SK-N-SH (cell line): ENCODE measurements around the gene CLPTM1L.

ENCODE experiments used
- POLR2AphosphoS5 ChIP-seq: IDR thresholded peaks from 2 replicates; pipeline ENCODE4 v1.6.1; 2012; ENCODE audit warnings: low read depth, low read length
- TAF1 ChIP-seq: IDR thresholded peaks from 2 replicates; pipeline ENCODE4 v1.6.1; 2012; ENCODE audit warnings: low read depth, mild to moderate bottlenecking, low read length, moderate library complexity, borderline replicate concordance
- USF1 ChIP-seq: IDR thresholded peaks from 2 replicates; pipeline ENCODE4 v1.4.0; 2012; ENCODE audit warnings: low read depth, borderline replicate concordance
- TF ChIP-seq, protein P1 (sequence below): fragments of 200-600 bp; sonication (generic); IDR thresholded peaks from 2 replicates; pipeline ENCODE4 v1.6.1; 2017; ENCODE audit warnings: antibody characterized with exemption, mild to moderate bottlenecking, moderate library complexity

DNA sequence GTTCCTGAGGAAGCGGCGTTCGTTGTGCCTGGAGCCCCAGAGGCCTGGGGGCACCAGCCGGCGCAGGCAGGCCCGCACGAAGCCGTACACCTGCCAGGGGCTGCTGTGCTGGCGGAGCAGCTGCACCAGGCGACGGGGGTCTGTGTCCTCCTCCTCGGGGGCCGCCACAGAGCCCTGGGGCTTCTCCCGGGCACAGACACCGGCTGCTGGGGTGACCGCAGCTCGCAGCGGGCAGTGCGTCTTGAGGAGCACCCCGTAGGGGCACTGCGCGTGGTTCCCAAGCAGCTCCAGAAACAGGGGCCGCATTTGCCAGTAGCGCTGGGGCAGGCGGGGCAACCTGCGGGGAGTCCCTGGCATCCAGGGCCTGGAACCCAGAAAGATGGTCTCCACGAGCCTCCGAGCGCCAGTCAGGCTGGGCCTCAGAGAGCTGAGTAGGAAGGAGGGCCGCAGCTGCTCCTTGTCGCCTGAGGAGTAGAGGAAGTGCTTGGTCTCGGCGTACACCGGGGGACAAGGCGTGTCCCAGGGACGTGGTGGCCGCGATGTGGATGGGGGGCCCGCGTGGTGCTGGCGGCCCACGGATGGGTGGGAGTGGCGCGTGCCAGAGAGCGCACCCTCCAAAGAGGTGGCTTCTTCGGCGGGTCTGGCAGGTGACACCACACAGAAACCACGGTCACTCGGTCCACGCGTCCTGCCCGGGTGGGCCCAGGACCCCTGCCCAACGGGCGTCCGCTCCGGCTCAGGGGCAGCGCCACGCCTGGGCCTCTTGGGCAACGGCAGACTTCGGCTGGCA is 51.3 kb downstream of the CLPTM1L start:
- TF ChIP-seq TAF1 = no peak
- TF ChIP-seq POLR2AphosphoS5 = no peak
- TF ChIP-seq, protein P1, sequence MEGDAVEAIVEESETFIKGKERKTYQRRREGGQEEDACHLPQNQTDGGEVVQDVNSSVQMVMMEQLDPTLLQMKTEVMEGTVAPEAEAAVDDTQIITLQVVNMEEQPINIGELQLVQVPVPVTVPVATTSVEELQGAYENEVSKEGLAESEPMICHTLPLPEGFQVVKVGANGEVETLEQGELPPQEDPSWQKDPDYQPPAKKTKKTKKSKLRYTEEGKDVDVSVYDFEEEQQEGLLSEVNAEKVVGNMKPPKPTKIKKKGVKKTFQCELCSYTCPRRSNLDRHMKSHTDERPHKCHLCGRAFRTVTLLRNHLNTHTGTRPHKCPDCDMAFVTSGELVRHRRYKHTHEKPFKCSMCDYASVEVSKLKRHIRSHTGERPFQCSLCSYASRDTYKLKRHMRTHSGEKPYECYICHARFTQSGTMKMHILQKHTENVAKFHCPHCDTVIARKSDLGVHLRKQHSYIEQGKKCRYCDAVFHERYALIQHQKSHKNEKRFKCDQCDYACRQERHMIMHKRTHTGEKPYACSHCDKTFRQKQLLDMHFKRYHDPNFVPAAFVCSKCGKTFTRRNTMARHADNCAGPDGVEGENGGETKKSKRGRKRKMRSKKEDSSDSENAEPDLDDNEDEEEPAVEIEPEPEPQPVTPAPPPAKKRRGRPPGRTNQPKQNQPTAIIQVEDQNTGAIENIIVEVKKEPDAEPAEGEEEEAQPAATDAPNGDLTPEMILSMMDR = no peak
- no peak for TF ChIP-seq USF1
